NAMALWA (cell line): Measurements from ENCODE around the gene PRMT7.
"Not testable (repeated sequence)": the region's sequence is repeated elsewhere in the genome, so short reads cannot be mapped to it uniquely, and the experiment has no call there.

Source experiments
- DNase-seq: peaks from one replicate; pipeline ENCODE4 v3.0.0-alpha.2; 2015; ENCODE audit warnings: low spot score

The PRMT7 gene

GRCh38 chr16:68283801-68284598 lies 26.8 kb upstream of the PRMT7 start:
- peak; percentile 56 for DNase-seq

DNA sequence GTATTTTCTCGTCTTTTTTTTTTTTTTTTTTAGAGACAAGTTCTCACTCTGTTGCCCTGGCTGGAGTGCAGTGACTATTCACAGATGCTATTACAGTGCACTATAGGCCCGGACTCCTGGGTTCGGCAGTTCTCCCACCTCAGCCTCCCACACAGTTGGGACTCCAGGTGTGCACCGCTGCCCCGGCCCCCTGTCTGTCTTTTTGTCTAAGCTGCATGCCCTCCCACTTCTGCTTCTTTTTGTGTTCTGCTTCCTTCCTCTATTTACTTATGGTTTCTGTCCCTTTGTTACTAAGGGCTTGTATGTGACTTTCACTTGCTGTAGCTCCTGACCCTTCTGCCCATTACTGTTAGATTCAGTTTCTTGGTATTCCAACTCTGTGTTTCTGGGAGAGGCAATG lies 26.0 kb upstream of the PRMT7 start:
- DNase-seq: peak; percentile 75

DNA sequence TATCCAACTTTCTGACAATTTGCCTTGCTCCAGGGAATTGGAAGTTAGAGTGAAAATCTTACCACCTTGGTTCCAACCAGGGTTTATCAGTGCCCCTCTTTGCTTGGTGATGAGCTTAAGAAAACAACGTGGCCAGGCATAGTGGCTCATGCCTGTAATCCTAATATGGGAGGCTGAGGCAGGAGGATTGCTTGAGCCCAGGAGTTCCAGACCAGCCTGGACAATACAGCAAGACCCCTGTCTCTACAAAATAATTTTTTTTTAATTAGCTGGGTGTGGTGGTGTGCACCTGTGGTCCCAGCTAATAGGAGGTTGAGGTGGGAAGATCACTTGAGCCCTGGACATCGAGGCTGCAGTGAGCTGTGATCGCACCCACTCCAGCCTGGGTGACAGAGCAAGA lies 25.1 kb upstream of the PRMT7 start:
- DNase-seq: no peak

- no peak for DNase-seq
These were observed 24.4 kb upstream of the PRMT7 start for GRCh38 chr16:68286153-68287074.

GRCh38 chr16:68287276-68288251 lies 23.3 kb upstream of the PRMT7 start:
- DNase-seq: no peak

- no peak for DNase-seq
These were observed 22.6 kb upstream of the PRMT7 start for GRCh38 chr16:68288252-68288650.

GRCh38 chr16:68288796-68289195 lies 22.0 kb upstream of the PRMT7 start:
- not testable (repeated sequence) for DNase-seq

DNA sequence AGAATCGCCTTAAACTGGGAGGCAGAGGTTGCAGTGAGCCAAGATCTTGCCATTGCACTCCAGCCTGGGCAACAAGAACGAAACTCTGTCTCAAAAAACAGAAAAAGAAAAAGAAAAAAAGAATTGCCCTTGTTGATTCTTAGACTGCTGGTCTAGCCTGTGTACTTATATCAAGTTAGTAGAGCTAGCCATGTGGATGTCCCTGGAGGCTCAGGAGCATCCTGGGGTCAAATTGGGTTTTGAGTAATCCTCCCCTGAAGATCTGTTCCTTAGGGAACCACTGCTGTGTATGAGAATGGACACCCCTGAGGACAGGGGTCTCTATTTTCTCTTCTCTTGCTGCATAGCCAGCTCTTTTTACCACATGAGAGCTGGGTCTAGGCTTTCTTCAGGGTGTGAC lies 21.6 kb upstream of the PRMT7 start:
- no peak for DNase-seq

- DNase-seq: no peak
These were observed 21.0 kb upstream of the PRMT7 start for GRCh38 chr16:68289621-68290329.

DNA sequence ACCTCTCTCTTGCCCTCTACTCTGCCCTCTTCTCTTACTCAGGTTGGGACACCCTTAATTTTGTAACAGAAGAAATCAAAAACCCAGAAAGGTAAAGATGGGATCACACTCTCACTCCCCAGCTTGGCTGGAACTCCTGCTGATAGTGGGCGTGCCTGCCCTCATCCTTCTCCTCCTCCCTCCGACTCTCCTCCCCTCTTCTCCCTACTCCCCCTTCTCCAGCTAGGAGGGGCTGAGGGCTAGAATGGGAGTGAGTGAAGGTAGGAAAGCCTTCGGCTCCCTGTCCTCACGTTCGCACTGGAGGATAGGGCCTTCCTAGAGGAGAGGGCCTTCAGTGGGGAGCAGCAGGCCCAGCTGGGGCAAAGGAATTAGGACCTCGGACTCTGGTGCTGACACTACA lies 20.4 kb upstream of the PRMT7 start:
- no peak for DNase-seq

GRCh38 chr16:68291227-68291626 lies 19.6 kb upstream of the PRMT7 start:
- DNase-seq: no peak

- no peak for DNase-seq
These were observed 18.4 kb upstream of the PRMT7 start for GRCh38 chr16:68292425-68292824.

DNA sequence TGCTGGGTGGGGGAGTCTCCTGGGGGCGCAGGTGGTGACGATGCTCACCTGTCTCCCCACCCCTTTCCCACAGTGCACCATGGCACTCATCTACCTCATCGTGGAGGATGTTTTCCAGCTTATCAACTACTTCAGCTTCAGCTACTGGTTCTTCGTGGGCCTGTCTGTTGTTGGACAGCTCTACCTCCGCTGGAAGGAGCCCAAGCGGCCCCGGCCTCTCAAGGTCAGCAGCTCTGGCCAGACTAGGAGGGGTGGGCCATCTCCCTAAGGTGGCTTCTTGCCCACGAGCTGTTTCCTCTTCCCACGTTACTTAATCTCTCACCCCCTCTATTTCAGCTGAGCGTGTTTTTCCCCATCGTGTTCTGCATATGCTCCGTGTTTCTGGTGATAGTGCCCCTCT lies 14.5 kb upstream of the PRMT7 start:
- no peak for DNase-seq

DNA sequence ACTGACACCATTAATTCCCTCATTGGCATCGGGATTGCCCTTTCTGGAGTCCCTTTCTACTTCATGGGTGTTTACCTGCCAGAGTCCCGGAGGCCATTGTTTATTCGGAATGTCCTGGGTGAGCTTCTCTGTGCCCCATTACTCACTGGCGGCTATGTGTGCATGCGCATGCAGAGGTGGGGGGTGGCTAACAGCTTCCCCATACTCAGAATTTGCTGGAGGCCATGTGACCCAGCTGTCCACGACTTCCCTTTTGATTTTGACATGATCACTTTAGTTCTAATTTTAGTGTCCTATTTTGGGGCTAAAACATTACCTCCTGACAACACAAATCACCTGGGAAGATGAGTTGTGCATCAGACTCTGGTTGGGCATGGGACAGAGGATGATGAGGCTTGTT lies 14.1 kb upstream of the PRMT7 start:
- DNase-seq: no peak

GRCh38 chr16:68297908-68298307 lies 12.9 kb upstream of the PRMT7 start:
- DNase-seq: no peak

- no peak for DNase-seq
These were observed 12.5 kb upstream of the PRMT7 start for GRCh38 chr16:68298312-68298711.

- no peak for DNase-seq
These were observed 11.8 kb upstream of the PRMT7 start for GRCh38 chr16:68298907-68299561.

DNA sequence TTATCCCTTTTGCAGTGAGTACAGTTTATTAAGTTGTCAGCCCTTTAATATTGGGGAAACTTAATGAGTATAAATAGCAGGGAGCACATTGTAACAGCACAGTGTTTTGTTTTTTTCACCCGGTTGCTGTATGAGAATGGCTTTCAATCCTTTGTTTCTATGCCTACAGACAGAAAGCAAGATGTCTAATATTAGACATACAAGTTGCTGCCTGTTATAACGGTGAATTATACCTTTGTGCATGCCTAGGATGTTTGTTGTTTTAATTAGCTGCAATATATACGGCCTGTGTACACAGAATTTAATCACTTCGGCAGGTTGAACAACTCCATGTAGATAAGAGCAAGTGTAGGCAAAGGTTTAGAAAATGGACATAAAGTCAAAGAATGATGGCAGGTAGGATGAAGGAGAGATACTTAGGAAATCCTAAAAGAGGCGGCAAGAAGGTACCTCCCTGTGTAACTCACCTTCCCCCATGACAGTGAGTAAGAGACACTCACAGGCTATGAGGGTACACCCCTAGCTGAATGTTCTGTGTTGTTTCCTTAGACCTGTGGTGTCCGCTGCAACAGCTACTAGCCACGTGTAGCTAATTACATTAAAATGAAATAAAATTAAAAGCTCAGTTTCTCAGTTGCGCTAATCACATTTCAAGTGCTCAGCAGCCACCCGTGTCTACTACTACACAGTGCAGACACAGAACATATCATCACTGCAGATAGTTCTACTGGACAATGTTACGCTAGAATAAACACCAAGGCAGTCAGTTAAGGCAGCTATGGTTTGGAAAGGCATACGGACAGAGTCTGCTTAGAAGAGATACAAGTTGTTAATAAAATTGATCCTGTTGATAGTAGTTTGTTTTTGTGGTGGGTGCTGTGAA lies 11.0 kb upstream of the PRMT7 start:
- DNase-seq: no peak

- no peak for DNase-seq
These were observed 9.9 kb upstream of the PRMT7 start for GRCh38 chr16:68300734-68301459.
